Measurements from ENCODE around the gene POU6F2. TPM values are rescaled to one million over a fixed set of nuclear protein-coding genes. Genes with fewer than 3 reads are reported as not detected.
A peak's percentile ranks its signal among the peaks of the same experiment; 100 is the strongest.

Gene POU6F2
- total and polyA plus RNA-seq, 2 donors from 2014 or later = 0.47 TPM; not detected in 1

DNA sequence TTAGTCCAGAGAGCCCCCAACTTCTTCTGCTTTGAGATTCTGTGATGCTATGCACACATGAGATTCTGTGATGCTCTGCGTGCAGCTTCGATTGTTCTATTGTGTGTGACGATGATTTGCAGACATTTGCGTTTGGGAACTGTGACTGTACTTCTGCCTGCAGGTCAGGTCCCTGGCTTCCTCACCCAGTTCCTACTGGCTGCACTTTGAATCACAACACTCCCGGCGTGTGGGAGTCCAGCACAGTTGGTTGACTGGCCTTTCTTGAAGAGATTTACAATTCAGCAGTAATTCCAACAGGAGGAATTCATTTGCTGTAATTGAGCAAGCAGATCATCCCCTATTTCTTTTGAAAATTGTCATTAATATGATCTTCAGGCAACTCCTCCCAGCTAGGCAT lies 336.3 kb downstream of the POU6F2 start:
- TF ChIP-seq CTCF (IDR thresholded peaks at IDR 0.05; ENCODE audit: borderline replicate concordance, extremely low read depth, insufficient read depth) = no peak
- no peak for FAIRE-seq
- intact Hi-C loops (cut with DNase I) = no loop called here

GRCh38 chr7:39317107-39317506 lies 339.4 kb downstream of the POU6F2 start:
- Histone ChIP-seq H3K9ac (ENCODE audit: low read length in 3 of 3) (no peak overlapping the region), H3K9me3 (ENCODE audit: control insufficient read depth in 2 of 3, insufficient read depth in 1 of 3, low read length in 3 of 3) (no peaks in the 10 kb centered on the region), H3K36me3 (ENCODE audit: control insufficient read depth in 2 of 3, insufficient read depth in 3 of 3, low read length in 3 of 3) (no peaks in the 10 kb centered on the region), H3K4me3 (ENCODE audit: low read length in 3 of 3) (no peak overlapping the region), H3K27me3 (ENCODE audit: control insufficient read depth, insufficient read depth, low read length) (peaks cover 3% of the 10 kb centered on the region), H3K27ac (ENCODE audit: low read depth in 2 of 2, low read length in 2 of 2) (no peak overlapping the region), H3K4me1 (ENCODE audit: control insufficient read depth in 2 of 3, insufficient read depth in 2 of 3, low read depth in 1 of 3, low read length in 3 of 3) (no peaks in the 10 kb centered on the region)
- FAIRE-seq (no peak), DNase-seq (no peak)
- no peak for TF ChIP-seq CTCF (IDR thresholded peaks at IDR 0.05; ENCODE audit: borderline replicate concordance, extremely low read depth, insufficient read depth)
- intact Hi-C loops (cut with DNase I) = no loop called here

More for the DNA sequence above, 336.3 kb downstream of the POU6F2 start:
- H3K36me3 ChIP-seq (ENCODE audit: control insufficient read depth in 2 of 3, insufficient read depth in 3 of 3, low read length in 3 of 3) = no peaks in the 10 kb centered on the region
- no peak overlapping the region for H3K27ac ChIP-seq (ENCODE audit: low read depth in 2 of 2, low read length in 2 of 2)
- H3K9ac ChIP-seq (ENCODE audit: low read length in 3 of 3) = no peak overlapping the region
- peak in 4 of 5 donors; percentile 76 to 93 (median 88) for DNase-seq
- H3K9me3 ChIP-seq (ENCODE audit: control insufficient read depth in 2 of 3, insufficient read depth in 1 of 3, low read length in 3 of 3) = no peaks in the 10 kb centered on the region
- no peaks in the 10 kb centered on the region for H3K4me1 ChIP-seq (ENCODE audit: control insufficient read depth in 2 of 3, insufficient read depth in 2 of 3, low read depth in 1 of 3, low read length in 3 of 3)
- H3K27me3 ChIP-seq (ENCODE audit: control insufficient read depth, insufficient read depth, low read length) = peaks cover 3% of the 10 kb centered on the region
- H3K4me3 ChIP-seq (ENCODE audit: low read length in 3 of 3) = no peak overlapping the region

DNA sequence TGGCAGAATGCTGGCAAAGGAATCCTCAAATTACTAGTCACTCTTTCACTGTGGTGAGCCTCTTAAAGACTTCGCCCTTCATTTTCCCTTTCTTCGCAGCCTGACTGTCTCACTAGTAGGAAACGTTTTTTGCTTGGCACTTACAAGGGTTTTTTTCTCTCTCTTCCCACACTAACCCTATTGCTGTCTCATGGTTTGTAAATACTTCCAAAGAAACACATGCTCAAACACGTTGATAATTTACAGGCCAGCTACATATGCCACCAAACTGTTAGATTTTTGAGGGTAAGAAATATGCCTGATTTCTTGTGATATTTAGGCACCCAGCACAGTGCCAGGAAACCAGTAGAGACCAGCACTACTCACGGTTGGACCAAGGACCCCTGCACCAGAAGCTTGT lies 340.2 kb downstream of the POU6F2 start:
- DNase-seq (no peak), FAIRE-seq (no peak)
- intact Hi-C loops (cut with DNase I) = no loop called here
- TF ChIP-seq CTCF (IDR thresholded peaks at IDR 0.05; ENCODE audit: borderline replicate concordance, extremely low read depth, insufficient read depth) = no peak
- no peaks in the 10 kb centered on the region for H3K4me1 ChIP-seq (ENCODE audit: control insufficient read depth in 2 of 3, insufficient read depth in 2 of 3, low read depth in 1 of 3, low read length in 3 of 3)
- no peaks in the 10 kb centered on the region for H3K27me3 ChIP-seq (ENCODE audit: control insufficient read depth, insufficient read depth, low read length)
- no peaks in the 10 kb centered on the region for H3K36me3 ChIP-seq (ENCODE audit: control insufficient read depth in 2 of 3, insufficient read depth in 3 of 3, low read length in 3 of 3)
- H3K9ac ChIP-seq (ENCODE audit: low read length in 3 of 3) = no peak overlapping the region
- H3K27ac ChIP-seq (ENCODE audit: low read depth in 2 of 2, low read length in 2 of 2) = no peak overlapping the region
- H3K4me3 ChIP-seq (ENCODE audit: low read length in 3 of 3) = no peak overlapping the region
- no peaks in the 10 kb centered on the region for H3K9me3 ChIP-seq (ENCODE audit: control insufficient read depth in 2 of 3, insufficient read depth in 1 of 3, low read length in 3 of 3)

GRCh38 chr7:39321245-39321644 lies 343.5 kb downstream of the POU6F2 start:
- no peak for TF ChIP-seq CTCF (IDR thresholded peaks at IDR 0.05; ENCODE audit: borderline replicate concordance, extremely low read depth, insufficient read depth)
- Histone ChIP-seq H3K27ac (ENCODE audit: low read depth in 2 of 2, low read length in 2 of 2) (no peak overlapping the region), H3K36me3 (ENCODE audit: control insufficient read depth in 2 of 3, insufficient read depth in 3 of 3, low read length in 3 of 3) (no peaks in the 10 kb centered on the region), H3K4me1 (ENCODE audit: control insufficient read depth in 2 of 3, insufficient read depth in 2 of 3, low read depth in 1 of 3, low read length in 3 of 3) (no peaks in the 10 kb centered on the region), H3K27me3 (ENCODE audit: control insufficient read depth, insufficient read depth, low read length) (no peaks in the 10 kb centered on the region), H3K4me3 (ENCODE audit: low read length in 3 of 3) (no peak overlapping the region), H3K9me3 (ENCODE audit: control insufficient read depth in 2 of 3, insufficient read depth in 1 of 3, low read length in 3 of 3) (no peaks in the 10 kb centered on the region), H3K9ac (ENCODE audit: low read length in 3 of 3) (no peak overlapping the region)
- intact Hi-C loops (cut with DNase I) = no loop called here
- FAIRE-seq (no peak), DNase-seq (no peak)

Measured in kidney (tissue), 14 donors.